HG02623 (cell line): ENCODE results near the gene JAKMIP2.
A peak's percentile ranks its signal among the peaks of the same experiment; 100 is the strongest.
"Not testable (repeated sequence)": the region's sequence is repeated elsewhere in the genome, so short reads cannot be mapped to it uniquely, and the experiment has no call there.

Source experiments
- ATAC-seq: cut with Tn5 transposase; IDR thresholded peaks from one replicate; pipeline ENCODE4 v1.9.1; 2021; ENCODE audit warnings: moderate library complexity; ENCODE audit not compliant: unreplicated experiment

Gene JAKMIP2

GRCh38 chr5:147617191-147617606 lies 165.3 kb downstream of the JAKMIP2 start:
- ATAC-seq, result no peak

- no peak for ATAC-seq
Measured at GRCh38 chr5:147616421-147616820, 166.1 kb downstream of the JAKMIP2 start.

GRCh38 chr5:147613359-147613758 lies 169.2 kb downstream of the JAKMIP2 start:
- ATAC-seq, result no peak

GRCh38 chr5:147611483-147611882 lies 171.0 kb downstream of the JAKMIP2 start:
- ATAC-seq, result no peak

- no peak for ATAC-seq
Measured at GRCh38 chr5:147610798-147611197, 171.7 kb downstream of the JAKMIP2 start.

- ATAC-seq, result peak; percentile 74
Measured at GRCh38 chr5:147601652-147602051, 180.9 kb downstream of the JAKMIP2 start.

- no peak for ATAC-seq
Measured at GRCh38 chr5:147591120-147591519, 191.4 kb downstream of the JAKMIP2 start.

GRCh38 chr5:147590096-147590495 lies 192.4 kb downstream of the JAKMIP2 start:
- ATAC-seq, result no peak

GRCh38 chr5:147586832-147587231 lies 195.7 kb downstream of the JAKMIP2 start:
- no peak for ATAC-seq

- ATAC-seq, result no peak
Measured at GRCh38 chr5:147586221-147586620, 196.3 kb downstream of the JAKMIP2 start.

GRCh38 chr5:147582272-147582671 lies 200.3 kb downstream of the JAKMIP2 start:
- ATAC-seq, result not testable (repeated sequence)

GRCh38 chr5:147580418-147580817 lies 202.1 kb downstream of the JAKMIP2 start:
- not testable (repeated sequence) for ATAC-seq

GRCh38 chr5:147578228-147579024 lies 204.1 kb downstream of the JAKMIP2 start:
- no peak for ATAC-seq

GRCh38 chr5:147576646-147577535 lies 205.6 kb downstream of the JAKMIP2 start:
- ATAC-seq, result peak; percentile 80

- ATAC-seq, result no peak
Measured at GRCh38 chr5:147575598-147575997, 206.9 kb downstream of the JAKMIP2 start.

- no peak for ATAC-seq
Measured at GRCh38 chr5:147573211-147573610, 209.3 kb downstream of the JAKMIP2 start.

GRCh38 chr5:147568710-147569406 lies 213.7 kb downstream of the JAKMIP2 start:
- no peak for ATAC-seq

GRCh38 chr5:147567917-147568598 lies 214.5 kb downstream of the JAKMIP2 start:
- ATAC-seq, result no peak

GRCh38 chr5:147565524-147565923 lies 217.0 kb downstream of the JAKMIP2 start:
- no peak for ATAC-seq

GRCh38 chr5:147564124-147564486 lies 218.4 kb downstream of the JAKMIP2 start:
- ATAC-seq, result no peak
